GM19351 (cell line): ENCODE data around the gene C3orf18.

Experiments
- ATAC-seq: cut with Tn5 transposase; IDR thresholded peaks from one replicate; pipeline ENCODE4 v1.9.1; 2021; ENCODE audit warnings: mild to moderate bottlenecking, moderate library complexity; ENCODE audit not compliant: unreplicated experiment

The C3orf18 gene

GRCh38 chr3:50604110-50604621 is 36.6 kb upstream of the C3orf18 start:
- ATAC-seq: no peak

- no peak for ATAC-seq
Observed at GRCh38 chr3:50603261-50604109, 35.9 kb upstream of the C3orf18 start.

GRCh38 chr3:50602595-50603191 is 35.1 kb upstream of the C3orf18 start:
- no peak for ATAC-seq

GRCh38 chr3:50600841-50601591 is 33.5 kb upstream of the C3orf18 start:
- ATAC-seq: no peak

- no peak for ATAC-seq
Observed at GRCh38 chr3:50600141-50600753, 32.7 kb upstream of the C3orf18 start.

- ATAC-seq: no peak
Observed at GRCh38 chr3:50599716-50600118, 32.2 kb upstream of the C3orf18 start.

- ATAC-seq: no peak
Observed at GRCh38 chr3:50599115-50599715, 31.7 kb upstream of the C3orf18 start.

- ATAC-seq: no peak
Observed at GRCh38 chr3:50594253-50594785, 26.8 kb upstream of the C3orf18 start.

GRCh38 chr3:50592568-50592967 is 25.0 kb upstream of the C3orf18 start:
- ATAC-seq: no peak

GRCh38 chr3:50591196-50591741 is 23.7 kb upstream of the C3orf18 start:
- peak; percentile 9 for ATAC-seq

- ATAC-seq: no peak
Observed at GRCh38 chr3:50588759-50589433, 21.3 kb upstream of the C3orf18 start.

GRCh38 chr3:50587806-50588758 is 20.5 kb upstream of the C3orf18 start:
- no peak for ATAC-seq

- ATAC-seq: no peak
Observed at GRCh38 chr3:50587373-50587772, 19.8 kb upstream of the C3orf18 start.

- no peak for ATAC-seq
Observed at GRCh38 chr3:50586763-50587070, 19.2 kb upstream of the C3orf18 start.

GRCh38 chr3:50585919-50586762 is 18.6 kb upstream of the C3orf18 start:
- ATAC-seq: no peak

GRCh38 chr3:50584391-50584790 is 16.8 kb upstream of the C3orf18 start:
- no peak for ATAC-seq

GRCh38 chr3:50583897-50584296 is 16.4 kb upstream of the C3orf18 start:
- no peak for ATAC-seq

- no peak for ATAC-seq
Observed at GRCh38 chr3:50582083-50582482, 14.5 kb upstream of the C3orf18 start.
